Measurements from ENCODE around the gene MCEMP1. TPM values are rescaled to one million over a fixed set of nuclear protein-coding genes. Genes with fewer than 3 reads are reported as not detected.
"Not testable (repeated sequence)": the region's sequence is repeated elsewhere in the genome, so short reads cannot be mapped to it uniquely, and the experiment has no call there.

MCEMP1 gene
- total and polyA plus RNA-seq, 7 donors = 0.18 to 0.54 (median 0.28) TPM; not detected in 1

GRCh38 chr19:7643031-7643415, 33.9 kb upstream of the MCEMP1 start:
- WGBS, 3 donors = 87 to 90% (median 90%) methylated on average over 8 of the region's 8 CpGs

GRCh38 chr19:7643629-7644549, 33.0 kb upstream of the MCEMP1 start:
- ATAC-seq; H3K4me1 ChIP-seq; H3K27me3 ChIP-seq (ENCODE audit: insufficient read depth in 3 of 3, low read length in 2 of 3); H3K36me3 ChIP-seq (ENCODE audit: insufficient read depth in 1 of 2, low read depth in 1 of 2); DNase-seq; H3K27ac ChIP-seq; intact Hi-C loops (cut with DNase I); H3K9me3 ChIP-seq; H3K4me3 ChIP-seq: not testable (repeated sequence)
- 43 to 89% (median 71%) methylated on average over 9 to 10 of the region's 10 CpGs for WGBS, 3 donors

More at GRCh38 chr19:7643031-7643415, 33.9 kb upstream of the MCEMP1 start:
- H3K9me3 ChIP-seq = no peaks in the 10 kb centered on the region
- DNase-seq = no peak
- no peak overlapping the region for H3K27ac ChIP-seq
- TF ChIP-seq, protein P1, sequence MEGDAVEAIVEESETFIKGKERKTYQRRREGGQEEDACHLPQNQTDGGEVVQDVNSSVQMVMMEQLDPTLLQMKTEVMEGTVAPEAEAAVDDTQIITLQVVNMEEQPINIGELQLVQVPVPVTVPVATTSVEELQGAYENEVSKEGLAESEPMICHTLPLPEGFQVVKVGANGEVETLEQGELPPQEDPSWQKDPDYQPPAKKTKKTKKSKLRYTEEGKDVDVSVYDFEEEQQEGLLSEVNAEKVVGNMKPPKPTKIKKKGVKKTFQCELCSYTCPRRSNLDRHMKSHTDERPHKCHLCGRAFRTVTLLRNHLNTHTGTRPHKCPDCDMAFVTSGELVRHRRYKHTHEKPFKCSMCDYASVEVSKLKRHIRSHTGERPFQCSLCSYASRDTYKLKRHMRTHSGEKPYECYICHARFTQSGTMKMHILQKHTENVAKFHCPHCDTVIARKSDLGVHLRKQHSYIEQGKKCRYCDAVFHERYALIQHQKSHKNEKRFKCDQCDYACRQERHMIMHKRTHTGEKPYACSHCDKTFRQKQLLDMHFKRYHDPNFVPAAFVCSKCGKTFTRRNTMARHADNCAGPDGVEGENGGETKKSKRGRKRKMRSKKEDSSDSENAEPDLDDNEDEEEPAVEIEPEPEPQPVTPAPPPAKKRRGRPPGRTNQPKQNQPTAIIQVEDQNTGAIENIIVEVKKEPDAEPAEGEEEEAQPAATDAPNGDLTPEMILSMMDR (IDR thresholded peaks at IDR 0.05) = no peak
- peaks cover 0 to 16% (median under 1%) of the 10 kb centered on the region in 3 donors for H3K27me3 ChIP-seq (ENCODE audit: insufficient read depth in 3 of 3, low read length in 2 of 3)
- no peak overlapping the region for H3K4me3 ChIP-seq
- intact Hi-C loops (cut with DNase I) = no loop called here
- H3K36me3 ChIP-seq (ENCODE audit: insufficient read depth in 1 of 2, low read depth in 1 of 2) = no peaks in the 10 kb centered on the region
- ATAC-seq = no peak
- no peaks in the 10 kb centered on the region for H3K4me1 ChIP-seq

DNA sequence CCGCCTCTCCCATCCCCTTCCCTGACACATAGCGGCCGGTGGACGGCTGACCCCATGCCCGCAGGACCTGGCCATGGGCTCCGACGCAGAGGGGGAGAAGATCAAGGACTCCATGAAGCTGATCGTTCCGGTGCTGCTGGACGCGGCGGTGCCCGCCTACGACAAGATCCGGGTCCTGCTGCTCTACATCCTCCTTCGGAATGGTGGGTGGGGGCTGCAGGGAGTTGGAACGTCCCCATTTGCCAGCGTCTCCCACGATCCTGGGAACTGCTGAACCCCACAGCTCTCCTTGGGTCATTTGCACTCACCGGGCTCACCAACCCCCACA, 32.4 kb upstream of the MCEMP1 start:
- TF ChIP-seq, protein P1 (IDR thresholded peaks at IDR 0.05) = no peak

DNA sequence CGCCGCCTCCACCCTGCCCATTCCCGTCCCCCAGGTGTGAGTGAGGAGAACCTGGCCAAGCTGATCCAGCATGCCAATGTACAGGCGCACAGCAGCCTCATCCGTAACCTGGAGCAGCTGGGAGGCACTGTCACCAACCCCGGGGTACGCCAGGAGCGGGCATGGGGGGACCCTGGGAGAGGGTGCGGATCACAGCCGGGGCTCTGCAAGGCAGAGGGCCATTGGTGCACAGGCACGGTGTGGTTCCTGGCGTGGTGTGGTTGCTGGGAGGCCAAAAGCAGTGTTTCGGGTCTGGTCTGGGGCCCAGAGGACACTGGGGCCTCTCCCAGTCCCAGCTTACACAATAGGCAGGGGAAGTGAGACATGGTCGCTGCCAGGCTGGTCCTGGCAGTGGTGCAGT, 31.7 kb upstream of the MCEMP1 start:
- no peaks in the 10 kb centered on the region for H3K36me3 ChIP-seq (ENCODE audit: insufficient read depth in 1 of 2, low read depth in 1 of 2)
- H3K4me1 ChIP-seq = no peaks in the 10 kb centered on the region
- intact Hi-C loops (cut with DNase I) = no loop called here
- TF ChIP-seq, protein P1 (IDR thresholded peaks at IDR 0.05) = no peak
- ATAC-seq (no peak), DNase-seq (no peak)
- no peaks in the 10 kb centered on the region for H3K9me3 ChIP-seq
- H3K4me3 ChIP-seq = no peak overlapping the region
- H3K27ac ChIP-seq = no peak overlapping the region
- WGBS, 3 donors = 80 to 85% (median 83%) methylated on average over 14 of the region's 14 CpGs
- H3K27me3 ChIP-seq (ENCODE audit: insufficient read depth in 3 of 3, low read length in 2 of 3) = peaks cover 0 to 4% (median 0%) of the 10 kb centered on the region in 3 donors

More for the DNA sequence above, 32.4 kb upstream of the MCEMP1 start:
- no peaks in the 10 kb centered on the region for H3K36me3 ChIP-seq (ENCODE audit: insufficient read depth in 1 of 2, low read depth in 1 of 2)
- intact Hi-C loops (cut with DNase I) = no loop called here
- peaks cover 0 to 4% (median 0%) of the 10 kb centered on the region in 3 donors for H3K27me3 ChIP-seq (ENCODE audit: insufficient read depth in 3 of 3, low read length in 2 of 3)
- no peak overlapping the region for H3K4me3 ChIP-seq
- WGBS, 3 donors = 84 to 91% (median 90%) methylated on average over 16 to 20 of the region's 20 CpGs
- no peaks in the 10 kb centered on the region for H3K9me3 ChIP-seq
- no peak overlapping the region for H3K27ac ChIP-seq
- no peak for ATAC-seq
- H3K4me1 ChIP-seq = no peaks in the 10 kb centered on the region
- no peak for DNase-seq

GRCh38 chr19:7645656-7646425, 31.0 kb upstream of the MCEMP1 start:
- H3K4me1 ChIP-seq = no peaks in the 10 kb centered on the region
- H3K9me3 ChIP-seq = no peaks in the 10 kb centered on the region
- ATAC-seq (no peak), DNase-seq (no peak)
- no peak overlapping the region for H3K4me3 ChIP-seq
- intact Hi-C loops (cut with DNase I) = no loop called here
- H3K27me3 ChIP-seq (ENCODE audit: insufficient read depth in 3 of 3, low read length in 2 of 3) = peaks cover 0 to 4% (median 0%) of the 10 kb centered on the region in 3 donors
- 54 to 57% (median 57%) methylated on average over 19 to 20 of the region's 20 CpGs for WGBS, 3 donors
- no peaks in the 10 kb centered on the region for H3K36me3 ChIP-seq (ENCODE audit: insufficient read depth in 1 of 2, low read depth in 1 of 2)
- no peak overlapping the region for H3K27ac ChIP-seq
- TF ChIP-seq, protein P1 (IDR thresholded peaks at IDR 0.05) = no peak

Data from psoas muscle (tissue), 8 donors.